ENCODE data around the gene DCLRE1C.

GRCh38 chr10:14906765-14907164 lies 47.1 kb downstream of the DCLRE1C start:
- no peak for TF ChIP-seq POLR2A (IDR thresholded peaks at IDR 0.05; ENCODE audit: low read depth, low read length)
- no peak for TF ChIP-seq CTCF (IDR thresholded peaks at IDR 0.05; ENCODE audit: extremely low read depth in 1 of 2, insufficient read depth in 1 of 2, low read depth in 1 of 2, low read length in 2 of 2)
- TF ChIP-seq POLR2AphosphoS5 (IDR thresholded peaks at IDR 0.05; ENCODE audit: insufficient read depth, low read depth, low read length) = no peak
- TF ChIP-seq EZH2 (IDR thresholded peaks at IDR 0.05; ENCODE audit: borderline replicate concordance, low read depth, low read length, severe bottlenecking) = no peak
- TF ChIP-seq JUN (IDR thresholded peaks at IDR 0.05; ENCODE audit: borderline replicate concordance, insufficient read depth, insufficient read length, low read depth) = no peak
- no peak for TF ChIP-seq FOS (IDR thresholded peaks at IDR 0.05; ENCODE audit: borderline replicate concordance, insufficient read depth, low read length)
- TF ChIP-seq, protein P1, sequence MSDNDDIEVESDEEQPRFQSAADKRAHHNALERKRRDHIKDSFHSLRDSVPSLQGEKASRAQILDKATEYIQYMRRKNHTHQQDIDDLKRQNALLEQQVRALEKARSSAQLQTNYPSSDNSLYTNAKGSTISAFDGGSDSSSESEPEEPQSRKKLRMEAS (IDR thresholded peaks at IDR 0.05; ENCODE audit: insufficient read depth, insufficient read length) = no peak
- TF ChIP-seq MYC (IDR thresholded peaks at IDR 0.05; ENCODE audit: low read depth, low read length) = no peak

Measured in endothelial cell of umbilical vein (primary cell).